HEK293 (cell line): ENCODE data around the gene CHEK1.

ENCODE experiments used
- CTCF ChIA-PET: fragments of 350-600 bp; formaldehyde crosslinking; extraction: SDS; loops from one replicate; lab custom pipeline; 2021; ENCODE audit warnings: antibody characterized with exemption; lab: Yijun Ruan, JAX
- POLR2A ChIA-PET: fragments of 300-600 bp; formaldehyde crosslinking; extraction: SDS; loops from one replicate; lab custom pipeline; 2020; ENCODE audit warnings: antibody characterized with exemption, inconsistent platforms; lab: Yijun Ruan, JAX
- H3K27ac ChIP-seq: fragments of 200-500 bp; sonication (Bioruptor generic); 2 replicates; pipeline ENCODE4 v1.5.1; 2014; ENCODE audit warnings: low read depth, low read length, control low read depth, inconsistent platforms; ENCODE audit errors: extremely low read depth
- H3K36me3 ChIP-seq, 2 experiments: fragments of 200-500 bp in 1 of 2; sonication (Bioruptor generic) in 1 of 2; 1 replicate in 1 of 2; 2 replicates in 1 of 2; pipeline ENCODE4 v1.5.1; 2014 to 2017; ENCODE audit warnings: inconsistent platforms in 2 of 2, low read length in 2 of 2; ENCODE audit not compliant: control insufficient read depth in 2 of 2, insufficient read depth in 1 of 2
- H3K4me1 ChIP-seq: fragments of 200-500 bp; sonication (Bioruptor generic); 2 replicates; pipeline ENCODE4 v1.5.1; 2014; ENCODE audit warnings: mild to moderate bottlenecking, low read length, inconsistent platforms; ENCODE audit not compliant: control insufficient read depth, insufficient read depth
- H3K4me3 ChIP-seq: 2 replicates; pipeline ENCODE4 v1.5.1; 2011; ENCODE audit warnings: low read depth, mild to moderate bottlenecking, control low read depth, low read length, moderate library complexity
- H3K9me3 ChIP-seq: fragments of 200-500 bp; sonication (Bioruptor generic); 2 replicates; pipeline ENCODE4 v1.5.1; 2014; ENCODE audit warnings: low read depth, low read length, inconsistent platforms; ENCODE audit not compliant: control insufficient read depth, insufficient read depth
- BCL11A ChIP-seq: fragments of 450-650 bp; formaldehyde crosslinking; IDR thresholded peaks from 2 replicates; pipeline ENCODE4 v1.5.1; 2016; ENCODE audit warnings: low read depth, missing biosample characterization, missing genetic modification characterization
- BCL11B ChIP-seq: fragments of 450-650 bp; formaldehyde crosslinking; IDR thresholded peaks from 2 replicates; pipeline ENCODE4 v1.5.1; 2016; ENCODE audit warnings: low read depth, missing biosample characterization, missing genetic modification characterization
- YY1 ChIP-seq: fragments of 450-650 bp; formaldehyde crosslinking; IDR thresholded peaks from 2 replicates; pipeline ENCODE4 v1.5.1; 2018; ENCODE audit warnings: missing biosample characterization, missing genetic modification characterization
- ZBTB21 ChIP-seq: fragments of 450-650 bp; formaldehyde crosslinking; IDR thresholded peaks from 2 replicates; pipeline ENCODE4 v1.5.1; 2017; ENCODE audit warnings: missing biosample characterization, missing genetic modification characterization
- ZFP37 ChIP-seq: fragments of 450-650 bp; formaldehyde crosslinking; IDR thresholded peaks from 2 replicates; pipeline ENCODE4 v1.5.1; 2016; ENCODE audit warnings: missing biosample characterization, missing genetic modification characterization
- ZNF138 ChIP-seq: fragments of 450-650 bp; formaldehyde crosslinking; IDR thresholded peaks from 2 replicates; pipeline ENCODE4 v1.5.1; 2016; ENCODE audit warnings: missing biosample characterization, missing genetic modification characterization, borderline replicate concordance
- ZNF146 ChIP-seq: fragments of 450-650 bp; formaldehyde crosslinking; IDR thresholded peaks from 2 replicates; pipeline ENCODE4 v1.5.1; 2016; ENCODE audit warnings: missing biosample characterization, missing genetic modification characterization
- ZNF221 ChIP-seq: fragments of 450-650 bp; formaldehyde crosslinking; IDR thresholded peaks from 2 replicates; pipeline ENCODE4 v1.5.1; 2017; ENCODE audit warnings: missing biosample characterization, missing genetic modification characterization, borderline replicate concordance
- ZNF292 ChIP-seq: fragments of 450-650 bp; formaldehyde crosslinking; IDR thresholded peaks from 2 replicates; pipeline ENCODE4 v1.5.1; 2016; ENCODE audit warnings: low read depth, missing biosample characterization, missing genetic modification characterization, borderline replicate concordance
- ZNF302 ChIP-seq: fragments of 450-650 bp; formaldehyde crosslinking; IDR thresholded peaks from 2 replicates; pipeline ENCODE4 v1.5.1; 2016; ENCODE audit warnings: missing biosample characterization, missing genetic modification characterization, low read depth
- ZNF324 ChIP-seq: fragments of 450-650 bp; formaldehyde crosslinking; IDR thresholded peaks from 2 replicates; pipeline ENCODE4 v1.5.1; 2016; ENCODE audit warnings: missing biosample characterization, missing genetic modification characterization
- ZNF398 ChIP-seq: fragments of 450-650 bp; formaldehyde crosslinking; IDR thresholded peaks from 2 replicates; pipeline ENCODE4 v1.5.1; 2017; ENCODE audit warnings: missing biosample characterization, missing genetic modification characterization
- ZNF423 ChIP-seq: fragments of 450-650 bp; formaldehyde crosslinking; IDR thresholded peaks from 2 replicates; pipeline ENCODE4 v1.5.1; 2016; ENCODE audit warnings: missing biosample characterization, missing genetic modification characterization
- ZNF48 ChIP-seq: fragments of 450-650 bp; formaldehyde crosslinking; IDR thresholded peaks from 2 replicates; pipeline ENCODE4 v1.5.1; 2016; ENCODE audit warnings: missing biosample characterization, missing genetic modification characterization
- ZNF501 ChIP-seq: fragments of 450-650 bp; formaldehyde crosslinking; IDR thresholded peaks from 2 replicates; pipeline ENCODE4 v1.5.1; 2016; ENCODE audit warnings: missing biosample characterization, missing genetic modification characterization
- ZNF549 ChIP-seq: fragments of 450-650 bp; IDR thresholded peaks from 2 replicates; pipeline ENCODE4 v1.5.1; 2018; ENCODE audit warnings: missing biosample characterization, missing genetic modification characterization, mild to moderate bottlenecking, inconsistent platforms, moderate library complexity
- ZNF610 ChIP-seq: fragments of 450-650 bp; formaldehyde crosslinking; IDR thresholded peaks from 2 replicates; pipeline ENCODE4 v1.5.1; 2016; ENCODE audit warnings: missing biosample characterization, missing genetic modification characterization, borderline replicate concordance
- ZNF645 ChIP-seq: fragments of 450-650 bp; formaldehyde crosslinking; IDR thresholded peaks from 2 replicates; pipeline ENCODE4; 2016; ENCODE audit warnings: missing biosample characterization, missing genetic modification characterization
- ZNF654 ChIP-seq: fragments of 450-650 bp; formaldehyde crosslinking; IDR thresholded peaks from 2 replicates; pipeline ENCODE4 v1.5.1; 2016; ENCODE audit warnings: low read depth, missing biosample characterization, missing genetic modification characterization
- ZNF677 ChIP-seq: fragments of 450-650 bp; IDR thresholded peaks from 2 replicates; pipeline ENCODE4 v1.5.0; 2018; ENCODE audit warnings: missing biosample characterization, mild to moderate bottlenecking, missing genetic modification characterization, moderate library complexity
- ZNF701 ChIP-seq: fragments of 450-650 bp; formaldehyde crosslinking; IDR thresholded peaks from 2 replicates; pipeline ENCODE4 v1.5.1; 2016; ENCODE audit warnings: missing biosample characterization, missing genetic modification characterization
- ZNF776 ChIP-seq: fragments of 450-650 bp; formaldehyde crosslinking; IDR thresholded peaks from 2 replicates; pipeline ENCODE4 v1.5.0; 2017; ENCODE audit warnings: missing biosample characterization, missing genetic modification characterization, borderline replicate concordance
- ZNF830 ChIP-seq: fragments of 450-650 bp; IDR thresholded peaks from 2 replicates; pipeline ENCODE4 v1.5.0; 2018; ENCODE audit warnings: missing biosample characterization, missing genetic modification characterization, low read depth, mild to moderate bottlenecking, moderate library complexity
- ZSCAN5A ChIP-seq: fragments of 450-650 bp; formaldehyde crosslinking; IDR thresholded peaks from 2 replicates; pipeline ENCODE4 v1.5.1; 2016; ENCODE audit warnings: missing biosample characterization, missing genetic modification characterization
- ZXDB ChIP-seq: fragments of 450-650 bp; formaldehyde crosslinking; IDR thresholded peaks from 2 replicates; pipeline ENCODE4 v1.5.1; 2016; ENCODE audit warnings: missing biosample characterization, missing genetic modification characterization
- TF ChIP-seq, protein P1 (sequence below): fragments of 450-650 bp; formaldehyde crosslinking; IDR thresholded peaks from 2 replicates; pipeline ENCODE4 v1.5.1; 2016; ENCODE audit warnings: missing biosample characterization, missing genetic modification characterization

The CHEK1 gene

DNA sequence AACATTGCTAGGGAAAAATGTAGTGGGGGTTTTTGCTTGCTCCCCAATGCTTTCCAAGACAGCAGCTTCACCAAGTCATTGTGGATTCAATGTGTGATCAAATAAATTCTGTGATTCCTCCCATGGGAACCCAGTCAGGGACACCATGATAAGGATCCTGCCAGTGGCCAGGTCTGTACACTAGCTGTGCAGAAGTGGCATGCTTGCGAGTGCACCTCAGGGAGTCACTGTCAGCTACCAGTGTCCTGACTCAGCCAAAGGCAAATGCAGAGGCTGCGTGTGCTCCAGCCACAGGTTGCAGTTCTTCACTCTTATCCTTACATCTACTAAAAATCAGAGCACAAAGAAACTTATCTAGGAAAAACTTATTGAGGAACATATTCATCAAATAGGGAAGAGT, 65.0 kb downstream of the CHEK1 start:
- H3K27ac ChIP-seq = no peak overlapping the region
- no peak overlapping the region for H3K4me3 ChIP-seq
- H3K9me3 ChIP-seq = no peaks in the 10 kb centered on the region
- no peaks in the 10 kb centered on the region for H3K4me1 ChIP-seq
- TF ChIP-seq ZNF324 (no peak), ZNF292 (tag by site-specific recombination) (no peak), BCL11B (no peak), ZNF221 (tag by site-specific recombination) (no peak), ZNF138 (tag by site-specific recombination) (no peak), ZNF701 (tag by site-specific recombination) (no peak), ZSCAN5A (no peak), ZNF549 (tag by site-specific recombination) (no peak), ZBTB21 (tag by site-specific recombination) (no peak)
- no peaks in the 10 kb centered on the region for H3K36me3 ChIP-seq
- ChIA-PET CTCF (no interaction called here), POLR2A (no interaction called here)

- ChIA-PET POLR2A (no interaction called here), CTCF (interaction anchor here (0.7 kb wide), 1 partner anchor 185 kb away, joined by 3 read pairs; no protein-coding TSS in a partner anchor)
- no peak overlapping the region for H3K27ac ChIP-seq
- H3K4me3 ChIP-seq = no peak overlapping the region
- no peak for TF ChIP-seq ZNF645 (tag by site-specific recombination)
- no peak for TF ChIP-seq ZNF830
- no peak for TF ChIP-seq ZNF146
- no peak for TF ChIP-seq ZNF302
- no peak for TF ChIP-seq ZNF776 (tag by site-specific recombination)
- no peaks in the 10 kb centered on the region for H3K9me3 ChIP-seq
- H3K36me3 ChIP-seq = no peaks in the 10 kb centered on the region
- no peaks in the 10 kb centered on the region for H3K4me1 ChIP-seq
Measured at GRCh38 chr11:125692887-125693286, 67.9 kb downstream of the CHEK1 start.

DNA sequence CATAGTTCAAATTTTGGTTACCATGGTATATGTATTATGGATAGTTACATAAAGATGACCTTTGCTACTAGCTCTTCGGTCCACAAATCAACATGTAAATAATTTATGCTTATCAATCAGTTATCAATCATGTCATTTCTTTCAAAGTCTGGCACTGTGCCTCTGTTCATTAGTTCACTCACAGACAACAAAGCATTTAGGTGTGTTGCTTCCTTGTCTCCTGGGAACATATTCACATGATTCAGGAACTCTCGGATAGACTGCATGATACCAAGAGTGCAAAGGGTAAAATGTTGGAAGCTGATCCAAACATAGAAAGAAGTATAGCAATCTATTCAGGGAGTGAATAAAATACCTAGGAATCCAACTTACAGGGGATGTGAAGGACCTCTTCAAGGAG, 70.0 kb downstream of the CHEK1 start:
- POLR2A ChIA-PET = no interaction called here
- no peak for TF ChIP-seq ZNF501 (tag by site-specific recombination)
- TF ChIP-seq ZNF654 (tag by site-specific recombination) = no peak

GRCh38 chr11:125701018-125701610, 76.2 kb downstream of the CHEK1 start:
- Histone ChIP-seq H3K9me3 (no peaks in the 10 kb centered on the region), H3K36me3 (no peaks in the 10 kb centered on the region), H3K4me3 (no peak overlapping the region), H3K27ac (no peak overlapping the region), H3K4me1 (no peaks in the 10 kb centered on the region)
- CTCF ChIA-PET = no interaction called here
- POLR2A ChIA-PET = no interaction called here
- TF ChIP-seq ZNF610 (tag by site-specific recombination) (no peak), BCL11A (tag by site-specific recombination) (no peak), ZFP37 (tag by site-specific recombination) (no peak), ZNF398 (tag by site-specific recombination) (no peak), YY1 (tag by site-specific recombination) (no peak), ZNF48 (no peak), ZXDB (tag by site-specific recombination) (no peak), ZNF423 (no peak), ZNF677 (no peak)
- TF ChIP-seq, protein P1, sequence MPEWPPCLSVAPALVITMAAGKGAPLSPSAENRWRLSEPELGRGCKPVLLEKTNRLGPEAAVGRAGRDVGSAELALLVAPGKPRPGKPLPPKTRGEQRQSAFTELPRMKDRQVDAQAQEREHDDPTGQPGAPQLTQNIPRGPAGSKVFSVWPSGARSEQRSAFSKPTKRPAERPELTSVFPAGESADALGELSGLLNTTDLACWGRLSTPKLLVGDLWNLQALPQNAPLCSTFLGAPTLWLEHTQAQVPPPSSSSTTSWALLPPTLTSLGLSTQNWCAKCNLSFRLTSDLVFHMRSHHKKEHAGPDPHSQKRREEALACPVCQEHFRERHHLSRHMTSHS (tag by site-specific recombination) = no peak

More for the DNA sequence above, 70.0 kb downstream of the CHEK1 start:
- Histone ChIP-seq H3K4me3 (no peak overlapping the region), H3K36me3 (no peaks in the 10 kb centered on the region), H3K4me1 (no peaks in the 10 kb centered on the region), H3K9me3 (no peaks in the 10 kb centered on the region), H3K27ac (no peak overlapping the region)
- CTCF ChIA-PET = interaction anchor here (1.1 kb wide), 1 partner anchor 266 kb away, joined by 3 read pairs; no protein-coding TSS in a partner anchor
